ENCODE results near the gene SIK3.

GRCh38 chr11:116969694-116970093, 128.5 kb downstream of the SIK3 start:
- TF ChIP-seq, protein P1, sequence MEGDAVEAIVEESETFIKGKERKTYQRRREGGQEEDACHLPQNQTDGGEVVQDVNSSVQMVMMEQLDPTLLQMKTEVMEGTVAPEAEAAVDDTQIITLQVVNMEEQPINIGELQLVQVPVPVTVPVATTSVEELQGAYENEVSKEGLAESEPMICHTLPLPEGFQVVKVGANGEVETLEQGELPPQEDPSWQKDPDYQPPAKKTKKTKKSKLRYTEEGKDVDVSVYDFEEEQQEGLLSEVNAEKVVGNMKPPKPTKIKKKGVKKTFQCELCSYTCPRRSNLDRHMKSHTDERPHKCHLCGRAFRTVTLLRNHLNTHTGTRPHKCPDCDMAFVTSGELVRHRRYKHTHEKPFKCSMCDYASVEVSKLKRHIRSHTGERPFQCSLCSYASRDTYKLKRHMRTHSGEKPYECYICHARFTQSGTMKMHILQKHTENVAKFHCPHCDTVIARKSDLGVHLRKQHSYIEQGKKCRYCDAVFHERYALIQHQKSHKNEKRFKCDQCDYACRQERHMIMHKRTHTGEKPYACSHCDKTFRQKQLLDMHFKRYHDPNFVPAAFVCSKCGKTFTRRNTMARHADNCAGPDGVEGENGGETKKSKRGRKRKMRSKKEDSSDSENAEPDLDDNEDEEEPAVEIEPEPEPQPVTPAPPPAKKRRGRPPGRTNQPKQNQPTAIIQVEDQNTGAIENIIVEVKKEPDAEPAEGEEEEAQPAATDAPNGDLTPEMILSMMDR (IDR thresholded peaks at IDR 0.05; ENCODE audit: insufficient read depth, low read length), result no peak
- TF ChIP-seq GABPA (IDR thresholded peaks at IDR 0.05; ENCODE audit: low read depth) (no peak), REST (IDR thresholded peaks at IDR 0.05; ENCODE audit: insufficient replicate concordance, low read depth) (no peak), SPI1 (IDR thresholded peaks at IDR 0.05; ENCODE audit: borderline replicate concordance, low read depth) (no peak)

Data from HL-60 (cell line).